ENCODE data around the gene JPT1. TPM values are rescaled to one million over a fixed set of nuclear protein-coding genes. Genes with fewer than 3 reads are reported as not detected.

The JPT1 gene
- total RNA-seq, 1 experiment from 2014 or later, result 265 TPM

- Histone ChIP-seq H3T11ph (ENCODE audit: low read length) (no peak overlapping the region), H2AFZ (ENCODE audit: low read length) (no peak overlapping the region), H3K9me3 (ENCODE audit: control insufficient read depth, low read depth, low read length) (no peaks in the 10 kb centered on the region), H2BK20ac (ENCODE audit: low read depth, low read length, poor library complexity, severe bottlenecking) (no peak overlapping the region), H4K20me1 (ENCODE audit: control insufficient read depth, insufficient read depth, insufficient read length) (no peaks in the 10 kb centered on the region), H3K9ac (ENCODE audit: extremely low read depth, insufficient read length, low read length) (no peak overlapping the region), H4K91ac (ENCODE audit: insufficient read length, low read depth, low read length) (no peak overlapping the region), H2AK5ac (ENCODE audit: insufficient read length, low read length) (no peak overlapping the region), H3K4me2 (ENCODE audit: insufficient read depth, insufficient read length, low read length) (no peak overlapping the region), H3K4ac (ENCODE audit: low read depth, low read length) (no peak overlapping the region), H3K79me1 (ENCODE audit: insufficient read depth, low read depth, low read length, poor library complexity, severe bottlenecking) (peaks cover 6% of the 10 kb centered on the region), H3K79me2 (ENCODE audit: insufficient read depth, low read length) (no peaks in the 10 kb centered on the region), H3K23me2 (ENCODE audit: insufficient read length, low read depth, low read length, poor library complexity, severe bottlenecking) (no peaks in the 10 kb centered on the region), H3K27me3 (ENCODE audit: insufficient read depth, low read length) (no peaks in the 10 kb centered on the region), H2BK5ac (ENCODE audit: insufficient read length, low read length) (no peak overlapping the region), H3K56ac (ENCODE audit: insufficient read length, low read depth, low read length) (no peak overlapping the region), H2BK12ac (ENCODE audit: insufficient read length, low read depth, low read length) (no peak overlapping the region), H2BK15ac (ENCODE audit: low read depth, low read length) (no peak overlapping the region), H4K8ac (replicated peaks; ENCODE audit: insufficient read length, low read depth, low read length) (no peak overlapping the region), H3K14ac (ENCODE audit: insufficient read depth, low read length) (no peak overlapping the region), H3K27ac (ENCODE audit: insufficient read length, low read depth, low read length) (no peak overlapping the region), H3K4me1 (ENCODE audit: insufficient read depth, low read length) (no peaks in the 10 kb centered on the region), H4K5ac (ENCODE audit: insufficient read length, low read depth, low read length) (no peak overlapping the region), H3K23ac (ENCODE audit: insufficient read length, low read depth, low read length) (no peak overlapping the region), H3K18ac (ENCODE audit: insufficient read length, low read depth, low read length) (no peak overlapping the region), H2BK120ac (ENCODE audit: low read depth, low read length, poor library complexity, severe bottlenecking) (no peak overlapping the region)
- no peak overlapping the region for H3K4me3 Mint-ChIP-seq
- no peaks in the 10 kb centered on the region; the same call in 1 of the 2 replicates for H3K27me3 Mint-ChIP-seq (ENCODE audit: low read depth)
- no peak for DNase-seq
- TF ChIP-seq CTCF (conservative IDR thresholded peaks at IDR 0.05), result no peak
- H3K36me3 Mint-ChIP-seq (ENCODE audit: insufficient read depth in 1 of 3, low read depth in 3 of 3), result peaks cover 12 to 46% (median 30%) of the 10 kb centered on the region in 3 experiments; a peak in 6 of 7 replicates
- H3K9me3 Mint-ChIP-seq, result no peaks in the 10 kb centered on the region
- WGBS (ENCODE audit: extremely low coverage, insufficient read length, low lambda C conversion rate), result no CpG with 5 or more reads among the region's 9 CpGs
- no peak overlapping the region for H3K27ac Mint-ChIP-seq
- H3K4me1 Mint-ChIP-seq, result peaks cover 10 to 11% of the 10 kb centered on the region in 2 experiments
Measured at GRCh38 chr17:75116737-75117136, 37.6 kb downstream of the JPT1 start.

All from H9 (cell line).